T-helper 1 cell treated with Interleukin-12 subunit alpha and Interleukin-12 subunit beta and Interleukin-4 antibody, amounts not matched to agents 30 μg/mL and 1 μg/mL, for 36 hours (primary cell): ENCODE measurements around the gene GNAT1.

Experiments used
- H3K27ac Mint-ChIP-seq: one replicate; pipeline ENCODE4 v1.8.0; 2021; ENCODE audit warnings: mild to moderate bottlenecking, mixed read lengths
- H3K27me3 Mint-ChIP-seq: one replicate; pipeline ENCODE4 v1.8.0; 2021; ENCODE audit warnings: low read depth, mixed read lengths
- H3K36me3 Mint-ChIP-seq: one replicate; pipeline ENCODE4 v1.8.0; 2021; ENCODE audit warnings: low read depth, mixed read lengths
- H3K4me1 Mint-ChIP-seq: one replicate; pipeline ENCODE4 v1.8.0; 2021; ENCODE audit warnings: low read depth, mixed read lengths
- H3K4me3 Mint-ChIP-seq: one replicate; pipeline ENCODE4 v1.8.0; 2021; ENCODE audit warnings: mild to moderate bottlenecking, moderate library complexity, mixed read lengths
- H3K9me3 Mint-ChIP-seq: one replicate; pipeline ENCODE4 v1.8.0; 2021; ENCODE audit warnings: mixed read lengths

Gene GNAT1

DNA sequence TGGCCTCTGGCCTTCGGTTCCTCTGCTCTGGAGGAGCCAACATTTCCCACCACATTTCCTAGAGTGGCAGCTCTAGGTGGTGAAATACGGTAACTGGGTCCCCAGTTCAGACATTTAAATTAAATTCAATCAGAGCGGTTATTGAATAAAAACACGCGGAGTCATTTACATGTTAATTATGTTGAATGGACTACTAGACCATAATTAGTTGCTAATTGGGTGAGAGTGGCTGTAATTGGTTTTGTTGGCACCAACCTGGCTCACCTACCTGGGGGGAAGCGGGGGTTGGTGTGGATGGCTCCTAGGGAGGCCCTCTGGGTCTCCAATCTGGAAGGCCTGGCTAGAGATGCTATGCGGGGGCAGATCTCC, 23.6 kb upstream of the GNAT1 start:
- Mint-ChIP-seq H3K4me1 (no peaks in the 10 kb centered on the region), H3K27ac (no peak overlapping the region), H3K4me3 (no peak overlapping the region), H3K9me3 (no peaks in the 10 kb centered on the region), H3K27me3 (peaks cover 5% of the 10 kb centered on the region), H3K36me3 (no peaks in the 10 kb centered on the region)

DNA sequence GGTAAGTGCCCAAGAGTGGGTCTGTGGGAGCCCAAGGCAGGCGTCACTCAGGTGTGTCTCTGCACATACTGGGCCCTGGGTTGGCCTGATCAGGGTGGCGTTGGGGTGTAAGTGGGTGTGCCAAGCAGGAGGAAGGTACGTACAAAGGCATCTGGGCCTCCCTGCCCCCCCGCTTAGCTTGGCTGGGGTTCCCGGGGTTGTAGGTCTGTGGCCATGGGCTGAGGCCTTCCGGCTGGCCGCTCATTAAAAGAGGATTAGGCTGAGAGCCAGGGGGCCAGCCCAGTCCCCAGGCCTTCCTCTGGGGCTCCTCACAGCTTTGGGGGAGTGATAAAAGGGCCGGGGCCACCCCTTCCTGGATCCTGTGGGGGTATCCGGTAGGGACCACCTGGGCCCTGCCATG, 23.0 kb upstream of the GNAT1 start:
- H3K9me3 Mint-ChIP-seq: no peaks in the 10 kb centered on the region
- no peaks in the 10 kb centered on the region for H3K4me1 Mint-ChIP-seq
- H3K27me3 Mint-ChIP-seq: peaks cover 5% of the 10 kb centered on the region
- H3K27ac Mint-ChIP-seq: no peak overlapping the region
- no peaks in the 10 kb centered on the region for H3K36me3 Mint-ChIP-seq
- H3K4me3 Mint-ChIP-seq: no peak overlapping the region

DNA sequence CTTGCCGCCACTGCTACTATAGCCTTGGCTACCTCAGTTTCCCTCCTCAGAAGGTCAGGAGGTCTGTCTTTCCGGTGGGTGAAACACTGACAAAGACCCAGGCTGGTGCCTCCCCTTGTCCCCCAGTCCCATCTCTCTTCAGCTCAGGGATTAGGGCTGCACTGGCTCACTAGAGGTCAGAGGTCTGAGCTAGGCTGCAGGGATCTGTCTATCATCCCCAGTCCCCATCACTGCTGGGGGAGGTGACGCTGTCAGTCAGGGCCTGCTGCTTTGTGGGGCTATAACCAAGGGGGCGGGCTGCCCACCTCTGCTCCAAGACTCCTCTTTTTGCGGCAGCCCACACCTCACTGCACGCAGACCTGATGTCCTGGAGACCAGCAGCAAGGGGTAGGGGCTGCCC, 22.6 kb upstream of the GNAT1 start:
- H3K27me3 Mint-ChIP-seq: peaks cover 5% of the 10 kb centered on the region
- no peaks in the 10 kb centered on the region for H3K9me3 Mint-ChIP-seq
- H3K27ac Mint-ChIP-seq: no peak overlapping the region
- H3K36me3 Mint-ChIP-seq: no peaks in the 10 kb centered on the region
- no peak overlapping the region for H3K4me3 Mint-ChIP-seq
- peaks cover 1% of the 10 kb centered on the region for H3K4me1 Mint-ChIP-seq

DNA sequence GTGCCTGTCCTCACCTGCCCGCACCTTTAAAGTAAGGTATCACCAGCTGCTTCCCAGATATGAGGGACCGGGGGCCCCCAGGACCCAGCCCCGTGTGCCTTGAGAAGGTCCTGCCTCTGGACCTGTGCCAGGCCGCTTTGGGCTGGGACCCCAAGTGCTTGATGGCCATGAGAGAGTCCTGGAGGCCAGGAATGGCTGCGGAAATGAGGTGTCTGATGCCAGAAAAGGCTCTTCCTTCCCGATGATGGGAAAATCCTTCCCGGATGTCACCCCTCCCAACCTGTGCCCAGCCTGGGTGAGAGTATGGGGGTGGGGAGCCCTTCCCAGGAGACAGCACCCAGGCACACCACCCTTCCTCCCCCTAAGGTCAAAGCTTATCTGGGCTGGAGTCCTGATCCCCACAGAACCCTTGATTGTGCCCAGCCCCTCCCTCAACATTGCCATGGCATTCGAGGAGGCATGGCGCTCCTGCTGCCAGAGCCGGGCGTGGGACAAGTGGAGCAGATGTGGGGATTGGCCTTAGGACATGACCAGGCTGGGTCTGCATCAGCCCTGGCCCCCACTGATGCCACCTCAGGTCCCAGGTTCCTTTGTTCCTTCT, 22.1 kb upstream of the GNAT1 start:
- no peak overlapping the region for H3K4me3 Mint-ChIP-seq
- H3K9me3 Mint-ChIP-seq: no peaks in the 10 kb centered on the region
- no peak overlapping the region for H3K27ac Mint-ChIP-seq
- H3K4me1 Mint-ChIP-seq: peaks cover 2% of the 10 kb centered on the region
- H3K27me3 Mint-ChIP-seq: peaks cover 5% of the 10 kb centered on the region
- no peaks in the 10 kb centered on the region for H3K36me3 Mint-ChIP-seq

DNA sequence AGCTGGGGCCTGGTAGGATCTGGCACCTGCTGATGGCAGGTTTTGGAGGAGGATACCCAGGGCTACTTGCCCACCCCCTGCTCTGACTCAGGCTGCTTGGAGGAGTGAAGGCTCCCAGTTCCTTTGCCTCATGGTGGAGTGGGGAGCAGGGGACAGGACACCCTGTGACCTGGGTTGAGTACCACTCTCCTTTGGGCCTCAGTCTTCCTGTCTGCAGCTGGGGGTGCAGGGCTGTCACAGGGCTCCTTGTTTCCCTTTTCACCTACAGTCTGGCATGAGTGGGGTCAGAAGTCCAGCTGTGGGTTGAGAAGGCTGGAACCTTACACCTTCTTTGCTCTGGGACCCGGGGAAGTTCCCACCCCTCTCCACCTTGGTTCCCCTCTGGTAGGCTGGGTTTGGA, 21.6 kb upstream of the GNAT1 start:
- H3K4me1 Mint-ChIP-seq: peaks cover 2% of the 10 kb centered on the region
- no peak overlapping the region for H3K27ac Mint-ChIP-seq
- no peaks in the 10 kb centered on the region for H3K36me3 Mint-ChIP-seq
- H3K27me3 Mint-ChIP-seq: peaks cover 3% of the 10 kb centered on the region
- H3K9me3 Mint-ChIP-seq: no peaks in the 10 kb centered on the region
- no peak overlapping the region for H3K4me3 Mint-ChIP-seq

GRCh38 chr3:50170689-50171088, 20.7 kb upstream of the GNAT1 start:
- Mint-ChIP-seq H3K27me3 (no peaks in the 10 kb centered on the region), H3K36me3 (no peaks in the 10 kb centered on the region), H3K4me1 (peaks cover 2% of the 10 kb centered on the region), H3K27ac (no peak overlapping the region), H3K9me3 (no peaks in the 10 kb centered on the region), H3K4me3 (no peak overlapping the region)

DNA sequence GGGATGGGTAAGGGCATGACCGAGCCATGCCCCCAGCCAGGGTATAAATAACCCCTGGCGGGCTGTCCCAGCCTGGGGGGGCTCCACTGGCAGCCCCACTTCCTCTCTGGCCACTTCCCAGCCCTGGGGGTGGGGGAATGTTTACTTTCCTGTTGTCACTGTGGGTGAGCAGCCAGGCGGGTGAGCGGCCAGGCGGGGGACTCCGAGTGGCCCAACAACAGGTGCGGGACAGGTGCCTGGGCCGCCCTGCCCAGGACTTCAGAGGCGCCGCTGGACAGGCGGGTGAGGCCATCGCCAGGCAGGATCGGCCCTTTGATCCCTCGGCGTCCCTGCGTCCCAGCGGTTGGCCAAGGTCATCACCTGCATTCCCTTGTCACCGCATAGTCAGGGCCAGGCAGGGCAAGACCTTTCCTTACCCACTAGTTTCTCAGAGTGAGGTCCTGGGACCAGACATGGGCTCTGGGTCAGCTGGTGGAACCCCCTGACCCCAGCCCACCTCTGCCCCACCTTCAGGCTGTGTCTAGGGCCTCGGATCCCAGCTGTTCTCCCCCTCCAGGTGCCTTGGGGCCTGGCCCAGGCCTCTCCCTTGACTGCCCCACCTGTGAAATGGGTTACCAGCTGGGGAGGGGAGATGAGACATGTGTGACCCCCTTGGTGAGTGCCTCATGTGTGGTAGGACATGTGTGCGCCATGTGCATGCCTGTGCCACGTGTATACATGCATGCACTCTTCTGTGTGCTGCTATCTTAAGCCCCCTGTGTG, 19.7 kb upstream of the GNAT1 start:
- H3K9me3 Mint-ChIP-seq: no peaks in the 10 kb centered on the region
- no peaks in the 10 kb centered on the region for H3K36me3 Mint-ChIP-seq
- peaks cover 2% of the 10 kb centered on the region for H3K4me1 Mint-ChIP-seq
- no peaks in the 10 kb centered on the region for H3K27me3 Mint-ChIP-seq
- H3K4me3 Mint-ChIP-seq: no peak overlapping the region
- no peak overlapping the region for H3K27ac Mint-ChIP-seq

- no peaks in the 10 kb centered on the region for H3K36me3 Mint-ChIP-seq
- H3K9me3 Mint-ChIP-seq: no peaks in the 10 kb centered on the region
- no peaks in the 10 kb centered on the region for H3K27me3 Mint-ChIP-seq
- H3K4me3 Mint-ChIP-seq: no peak overlapping the region
- H3K27ac Mint-ChIP-seq: no peak overlapping the region
- peaks cover 2% of the 10 kb centered on the region for H3K4me1 Mint-ChIP-seq
Observed at GRCh38 chr3:50172626-50173220, 18.7 kb upstream of the GNAT1 start.

- no peaks in the 10 kb centered on the region for H3K9me3 Mint-ChIP-seq
- no peak overlapping the region for H3K27ac Mint-ChIP-seq
- peaks cover 2% of the 10 kb centered on the region for H3K4me1 Mint-ChIP-seq
- H3K4me3 Mint-ChIP-seq: no peak overlapping the region
- H3K36me3 Mint-ChIP-seq: no peaks in the 10 kb centered on the region
- no peaks in the 10 kb centered on the region for H3K27me3 Mint-ChIP-seq
Observed at GRCh38 chr3:50173685-50174516, 17.5 kb upstream of the GNAT1 start.

- no peaks in the 10 kb centered on the region for H3K27me3 Mint-ChIP-seq
- H3K4me1 Mint-ChIP-seq: peaks cover 2% of the 10 kb centered on the region
- no peak overlapping the region for H3K4me3 Mint-ChIP-seq
- H3K27ac Mint-ChIP-seq: no peak overlapping the region
- no peaks in the 10 kb centered on the region for H3K36me3 Mint-ChIP-seq
- H3K9me3 Mint-ChIP-seq: no peaks in the 10 kb centered on the region
Observed at GRCh38 chr3:50174517-50174895, 16.9 kb upstream of the GNAT1 start.

DNA sequence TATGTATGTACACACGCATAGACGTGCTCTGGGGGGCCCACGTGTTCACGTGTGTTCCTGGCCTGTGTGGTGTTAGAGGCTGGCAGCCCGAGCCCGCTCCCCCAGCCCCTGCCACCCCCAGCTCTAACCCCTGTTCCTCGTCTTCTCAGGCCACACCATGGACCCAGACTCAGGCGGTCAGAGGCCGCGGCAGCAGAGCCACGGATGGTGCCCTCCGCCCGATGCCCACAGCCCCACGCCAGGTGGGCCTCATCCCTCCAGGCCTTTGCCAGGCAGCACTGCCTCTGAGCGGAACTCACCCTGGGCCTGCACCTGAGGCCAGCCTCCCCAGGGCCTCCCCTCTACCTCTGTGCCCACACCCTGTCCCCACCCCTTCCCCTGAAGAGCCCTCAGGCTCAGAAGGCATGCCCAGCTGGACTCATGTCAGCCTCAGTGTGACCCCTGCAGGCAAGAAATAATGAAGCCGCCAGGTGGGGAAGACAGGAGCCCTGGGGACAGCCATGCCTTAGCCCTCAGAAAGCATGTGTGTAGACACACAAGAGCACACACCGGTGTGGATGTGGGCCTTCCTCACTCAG, 16.4 kb upstream of the GNAT1 start:
- H3K4me1 Mint-ChIP-seq: peaks cover 2% of the 10 kb centered on the region
- H3K4me3 Mint-ChIP-seq: no peak overlapping the region
- no peak overlapping the region for H3K27ac Mint-ChIP-seq
- no peaks in the 10 kb centered on the region for H3K27me3 Mint-ChIP-seq
- H3K36me3 Mint-ChIP-seq: no peaks in the 10 kb centered on the region
- H3K9me3 Mint-ChIP-seq: no peaks in the 10 kb centered on the region

DNA sequence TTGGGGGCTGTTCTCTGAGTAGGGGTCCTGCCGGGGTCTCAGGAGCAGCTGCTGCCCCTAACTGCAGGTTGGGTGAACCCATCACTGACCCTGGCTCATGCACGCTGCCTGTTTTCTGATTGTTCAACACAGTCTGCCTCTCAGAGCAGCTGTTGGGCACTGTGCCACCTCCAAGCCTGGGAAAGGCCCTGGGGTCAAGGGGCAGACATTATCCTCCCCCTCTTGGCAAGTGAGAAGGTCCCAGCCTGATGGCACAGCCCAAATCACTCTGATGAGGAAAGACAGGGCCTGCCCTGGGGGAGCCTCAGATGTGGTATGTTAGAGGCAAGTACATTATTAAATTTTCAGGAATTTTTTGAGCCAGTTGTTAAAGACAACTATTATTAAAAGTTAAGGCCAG, 14.1 kb upstream of the GNAT1 start:
- Mint-ChIP-seq H3K9me3 (no peaks in the 10 kb centered on the region), H3K27ac (no peak overlapping the region), H3K36me3 (no peaks in the 10 kb centered on the region), H3K4me3 (no peak overlapping the region), H3K4me1 (peaks cover 2% of the 10 kb centered on the region), H3K27me3 (no peaks in the 10 kb centered on the region)

- Mint-ChIP-seq H3K27ac (no peak overlapping the region), H3K9me3 (no peaks in the 10 kb centered on the region), H3K4me1 (no peaks in the 10 kb centered on the region), H3K4me3 (no peak overlapping the region), H3K27me3 (no peaks in the 10 kb centered on the region), H3K36me3 (no peaks in the 10 kb centered on the region)
Observed at GRCh38 chr3:50179710-50180109, 11.7 kb upstream of the GNAT1 start.

DNA sequence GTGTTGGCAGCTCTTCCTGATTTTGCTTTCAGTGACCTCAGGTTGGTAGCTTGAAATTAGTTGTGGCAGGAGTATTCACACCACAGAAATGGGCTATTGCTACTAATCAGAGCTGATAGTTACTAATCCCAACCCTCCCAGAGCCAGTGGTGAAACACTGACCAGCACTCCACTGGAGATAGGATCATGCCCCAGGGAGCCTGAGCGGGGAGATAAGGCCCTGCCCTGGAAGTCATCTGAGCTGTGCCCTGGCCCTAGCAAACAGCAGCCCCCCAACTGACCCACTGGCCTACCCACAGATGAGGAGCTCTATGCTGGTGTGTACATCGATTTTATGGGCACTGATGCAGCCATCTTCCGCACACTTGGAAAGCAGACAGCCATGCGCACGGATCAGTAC, 9.4 kb upstream of the GNAT1 start:
- H3K27me3 Mint-ChIP-seq: no peaks in the 10 kb centered on the region
- no peaks in the 10 kb centered on the region for H3K4me1 Mint-ChIP-seq
- no peak overlapping the region for H3K4me3 Mint-ChIP-seq
- no peaks in the 10 kb centered on the region for H3K9me3 Mint-ChIP-seq
- no peaks in the 10 kb centered on the region for H3K36me3 Mint-ChIP-seq
- H3K27ac Mint-ChIP-seq: no peak overlapping the region
